GM10266 (cell line): ENCODE results near the gene PRSS38.

Experiments used
- DNase-seq: peaks from one replicate; pipeline ENCODE4 v3.0.0; 2012; ENCODE audit errors: extremely low spot score
- TF ChIP-seq, protein P1 (sequence below): IDR thresholded peaks from 2 replicates; pipeline ENCODE4 v1.5.1; 2012; ENCODE audit warnings: mild to moderate bottlenecking, low read depth; ENCODE audit not compliant: control insufficient read depth, insufficient read depth; ENCODE audit errors: missing control alignments

PRSS38 gene

DNA sequence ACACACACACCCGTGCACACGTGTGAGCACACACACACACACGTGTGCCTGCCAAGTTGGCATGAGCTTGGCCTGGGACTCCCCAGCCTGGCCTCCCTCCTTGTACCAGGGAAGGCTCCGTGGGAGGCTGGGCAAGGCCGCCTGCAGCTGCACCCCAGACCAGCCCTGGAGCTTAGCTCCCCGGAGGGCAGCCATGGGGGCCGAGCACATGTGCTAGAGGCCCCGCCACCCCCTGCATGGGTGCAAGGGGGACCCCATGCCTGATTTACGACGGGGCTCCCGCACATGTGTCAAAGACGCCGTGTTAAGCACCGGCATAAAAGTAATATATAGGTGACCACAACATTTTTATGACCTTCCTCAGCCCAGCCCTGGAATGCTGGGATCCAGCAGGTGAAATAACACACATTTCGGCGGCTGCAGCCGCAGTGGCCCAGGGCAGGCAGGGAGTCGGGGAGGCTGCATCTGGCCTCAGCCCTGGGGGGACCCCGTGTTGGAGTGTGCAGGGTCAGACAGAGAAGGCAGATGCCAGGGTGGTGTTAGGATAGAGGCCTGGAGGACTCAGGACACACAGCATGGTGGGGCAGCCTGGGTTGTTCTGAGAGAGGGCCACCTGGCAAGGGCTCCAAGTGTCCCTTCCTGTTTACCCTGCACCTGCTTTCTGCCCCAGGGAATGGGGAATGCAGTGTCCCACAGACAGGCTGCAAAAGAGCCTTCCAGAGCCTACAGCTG lies 75.9 kb downstream of the PRSS38 start:
- no peak for DNase-seq
- TF ChIP-seq, protein P1, sequence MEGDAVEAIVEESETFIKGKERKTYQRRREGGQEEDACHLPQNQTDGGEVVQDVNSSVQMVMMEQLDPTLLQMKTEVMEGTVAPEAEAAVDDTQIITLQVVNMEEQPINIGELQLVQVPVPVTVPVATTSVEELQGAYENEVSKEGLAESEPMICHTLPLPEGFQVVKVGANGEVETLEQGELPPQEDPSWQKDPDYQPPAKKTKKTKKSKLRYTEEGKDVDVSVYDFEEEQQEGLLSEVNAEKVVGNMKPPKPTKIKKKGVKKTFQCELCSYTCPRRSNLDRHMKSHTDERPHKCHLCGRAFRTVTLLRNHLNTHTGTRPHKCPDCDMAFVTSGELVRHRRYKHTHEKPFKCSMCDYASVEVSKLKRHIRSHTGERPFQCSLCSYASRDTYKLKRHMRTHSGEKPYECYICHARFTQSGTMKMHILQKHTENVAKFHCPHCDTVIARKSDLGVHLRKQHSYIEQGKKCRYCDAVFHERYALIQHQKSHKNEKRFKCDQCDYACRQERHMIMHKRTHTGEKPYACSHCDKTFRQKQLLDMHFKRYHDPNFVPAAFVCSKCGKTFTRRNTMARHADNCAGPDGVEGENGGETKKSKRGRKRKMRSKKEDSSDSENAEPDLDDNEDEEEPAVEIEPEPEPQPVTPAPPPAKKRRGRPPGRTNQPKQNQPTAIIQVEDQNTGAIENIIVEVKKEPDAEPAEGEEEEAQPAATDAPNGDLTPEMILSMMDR = no peak

DNA sequence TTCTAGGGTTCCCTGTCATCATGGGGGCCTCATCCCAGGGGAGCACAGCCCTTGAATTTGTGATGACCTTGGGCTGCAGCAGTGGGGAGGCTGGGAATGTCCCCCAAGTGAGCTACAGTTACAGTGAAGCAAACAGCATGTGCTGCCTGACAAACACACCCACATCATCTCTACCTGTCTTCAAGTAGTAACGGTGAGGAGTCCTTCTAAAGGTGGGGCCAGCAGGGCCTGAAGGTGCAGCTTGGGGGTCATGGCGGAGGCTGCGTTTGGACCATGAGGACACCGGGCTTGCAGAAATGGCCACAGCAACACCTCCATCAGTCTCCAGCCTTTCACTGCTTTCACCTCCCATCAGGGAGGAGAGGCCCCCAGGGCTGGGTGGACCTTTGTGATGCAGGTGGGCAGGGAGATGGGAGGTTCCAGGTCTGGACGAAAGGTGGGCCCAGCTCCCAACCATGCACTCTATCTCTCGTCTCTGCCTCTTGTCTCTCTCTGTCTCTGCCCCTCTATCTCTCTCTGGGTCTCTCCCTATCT lies 76.5 kb downstream of the PRSS38 start:
- TF ChIP-seq, protein P1 = no peak
- DNase-seq = no peak

DNA sequence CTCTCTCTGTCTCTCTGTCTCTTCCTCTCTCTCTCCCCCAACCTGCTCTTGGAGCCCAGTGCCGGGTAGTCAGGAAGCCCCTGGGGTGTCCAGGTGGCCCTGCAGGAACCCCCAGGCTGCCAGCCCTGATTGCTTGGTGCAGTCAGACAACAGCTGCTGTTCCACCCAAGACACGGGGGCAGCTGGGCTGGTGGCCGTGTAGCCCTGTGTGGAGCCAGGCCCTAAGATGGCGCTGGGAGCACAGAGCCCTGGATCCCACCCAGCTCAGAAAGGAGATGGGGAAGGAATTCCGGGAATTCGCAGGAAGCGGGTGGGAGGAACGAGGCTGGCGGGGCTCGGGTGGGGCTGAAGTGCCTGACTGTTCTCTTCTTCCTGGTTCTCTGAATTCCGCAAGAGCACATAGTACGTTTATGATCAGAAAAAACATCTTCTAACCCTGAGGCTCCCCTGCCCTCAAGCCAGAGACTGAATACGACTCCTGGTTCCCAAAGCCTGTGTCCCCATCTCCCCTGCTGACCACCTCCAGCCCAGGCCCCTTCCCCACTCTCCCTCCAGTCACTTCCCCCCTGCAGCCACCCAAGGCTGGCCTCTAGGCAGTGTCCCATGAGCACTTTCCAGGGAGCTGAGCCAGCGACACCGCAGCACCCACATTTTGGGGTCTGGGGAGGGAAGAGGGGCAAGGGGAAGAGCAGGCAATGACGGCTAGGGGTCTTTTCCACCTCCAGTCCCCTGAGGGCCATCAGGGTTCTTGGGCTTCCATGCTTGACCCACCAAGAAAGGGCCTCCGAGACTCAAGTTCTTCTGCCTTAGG lies 77.2 kb downstream of the PRSS38 start:
- DNase-seq = no peak
- TF ChIP-seq, protein P1 = no peak

DNA sequence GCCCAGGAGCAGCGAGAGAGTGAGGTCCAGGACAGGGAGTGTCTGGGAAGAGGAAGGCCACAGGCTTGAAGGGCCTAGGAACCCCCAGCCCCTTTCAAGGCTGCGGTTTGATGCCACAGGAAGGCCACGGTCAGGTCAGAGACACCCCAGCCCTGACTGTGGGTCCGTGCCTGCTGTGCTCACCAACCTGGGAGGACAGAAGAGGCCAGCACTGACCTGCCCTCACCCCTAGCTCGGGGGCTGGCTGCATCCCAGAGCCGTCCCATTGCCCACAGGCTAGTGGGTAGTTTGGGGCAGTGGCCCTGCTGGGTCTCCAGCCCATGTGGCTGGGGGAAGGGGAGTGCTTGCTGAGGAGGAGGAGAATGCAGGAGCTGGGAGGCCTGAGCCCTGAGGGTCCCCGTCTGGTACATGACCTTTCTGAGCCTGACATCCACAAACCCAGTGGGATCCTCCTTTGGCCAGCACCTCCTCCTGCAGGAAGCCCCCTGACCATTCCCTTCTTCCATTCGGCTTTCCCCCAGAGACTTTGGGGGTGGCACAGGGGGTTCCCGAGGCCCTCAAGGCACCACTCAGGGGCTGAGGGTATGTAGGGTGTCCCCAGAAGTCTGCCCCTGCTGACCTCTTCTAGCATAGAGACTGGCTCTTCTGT lies 77.9 kb downstream of the PRSS38 start:
- DNase-seq = no peak
- TF ChIP-seq, protein P1 = no peak

DNA sequence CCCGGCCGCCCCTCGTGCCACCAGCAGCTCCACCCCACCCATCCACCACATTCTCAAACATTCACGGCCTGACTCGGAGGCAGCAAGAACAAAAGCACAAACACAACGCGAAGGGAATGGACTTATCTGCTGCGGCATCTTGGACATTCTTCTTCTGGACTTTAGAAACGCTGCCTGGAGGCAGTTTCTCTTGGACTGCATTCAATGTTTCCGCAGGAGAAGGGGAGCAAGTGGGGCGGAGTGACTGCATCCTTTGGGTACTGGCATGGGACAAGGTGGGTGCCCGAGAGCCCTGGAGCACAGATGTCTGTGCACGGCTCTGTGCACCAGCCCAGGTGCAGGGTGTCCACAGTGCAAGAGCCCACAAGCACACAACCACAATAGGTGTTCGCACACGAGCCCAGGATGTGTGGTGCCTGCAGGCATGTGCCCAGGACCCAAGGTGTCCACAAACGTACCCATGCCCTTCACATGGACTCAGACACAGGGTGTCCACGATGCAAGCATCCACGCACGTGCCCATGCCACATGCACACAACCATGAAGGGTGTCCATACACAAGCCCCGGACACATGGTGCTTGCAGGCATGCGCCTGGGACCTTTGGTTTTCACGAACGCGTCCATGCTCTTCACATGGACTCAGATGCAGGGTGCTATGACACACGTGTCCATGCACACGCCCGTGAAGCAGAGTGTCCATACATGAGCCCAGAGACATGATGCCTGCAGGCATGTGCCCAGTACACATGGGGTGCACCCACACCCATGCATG lies 78.7 kb downstream of the PRSS38 start:
- no peak for DNase-seq
- TF ChIP-seq, protein P1 = no peak

DNA sequence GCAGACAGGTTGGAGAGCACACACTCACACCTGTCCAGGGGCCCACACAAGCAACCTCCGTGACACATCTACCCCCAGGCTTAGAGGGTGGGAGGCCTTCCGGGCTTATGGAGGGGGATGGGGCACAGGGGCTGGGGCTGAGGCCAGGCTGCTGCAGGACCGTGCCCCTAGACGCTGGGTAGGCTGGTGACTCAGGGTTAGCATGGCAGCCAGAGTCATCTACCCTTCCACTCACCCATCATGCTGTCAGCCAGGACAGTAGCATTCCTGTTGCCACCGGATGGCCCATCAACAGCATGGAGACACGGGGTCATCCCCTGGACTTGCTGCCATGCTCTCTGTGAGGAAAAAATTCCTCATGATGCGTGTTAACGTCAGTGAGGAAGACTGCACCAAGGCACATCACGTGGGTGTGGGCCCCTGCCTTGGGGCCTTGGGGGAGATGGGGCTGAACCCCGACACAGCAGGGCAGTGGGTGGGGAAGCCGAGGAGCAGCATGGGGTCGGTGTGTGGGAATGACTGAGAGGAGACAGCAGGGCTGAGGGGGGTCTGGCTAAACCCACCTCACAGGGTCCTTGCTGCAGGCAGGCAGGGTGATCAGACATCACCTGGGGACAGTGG lies 79.5 kb downstream of the PRSS38 start:
- no peak for DNase-seq
- TF ChIP-seq, protein P1 = no peak
